Measurements from ENCODE around the gene OR4S1. TPM values are rescaled to one million over a fixed set of nuclear protein-coding genes. Genes with fewer than 3 reads are reported as not detected.

OR4S1 gene, protein sequence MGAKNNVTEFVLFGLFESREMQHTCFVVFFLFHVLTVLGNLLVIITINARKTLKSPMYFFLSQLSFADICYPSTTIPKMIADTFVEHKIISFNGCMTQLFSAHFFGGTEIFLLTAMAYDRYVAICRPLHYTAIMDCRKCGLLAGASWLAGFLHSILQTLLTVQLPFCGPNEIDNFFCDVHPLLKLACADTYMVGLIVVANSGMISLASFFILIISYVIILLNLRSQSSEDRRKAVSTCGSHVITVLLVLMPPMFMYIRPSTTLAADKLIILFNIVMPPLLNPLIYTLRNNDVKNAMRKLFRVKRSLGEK
- total RNA-seq (2022; extraction: Qiagen RNA extraction; ENCODE audit: low read depth) = not detected in 5 replicates

DNA sequence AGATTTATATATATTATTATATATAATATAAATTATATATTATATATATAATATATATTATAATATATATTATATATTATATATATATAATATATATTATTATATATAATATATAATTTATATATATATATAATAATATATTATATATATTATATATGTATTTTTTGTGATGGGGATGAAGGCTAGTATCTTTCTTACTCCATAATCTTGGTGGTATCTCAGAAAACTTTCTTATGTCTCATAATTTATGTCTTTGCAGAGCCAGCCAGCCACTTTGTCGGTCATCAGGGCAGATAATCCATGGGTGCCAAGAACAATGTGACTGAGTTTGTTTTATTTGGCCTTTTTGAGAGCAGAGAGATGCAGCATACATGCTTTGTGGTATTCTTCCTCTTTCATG is at the start of gene OR4S1:
Gene OR4S1 (plus strand): TSS at position 301 of the 400 bp plus-strand sequence. CDS start 0 bp downstream, at position 301.

GRCh38 chr11:48263423-48263911 is 42.6 kb upstream of the OR4S1 start, which contains the start of gene OR4X1:
Gene OR4X1, plus strand, starts transcription at chr11:48263861. Its CDS starts 0 bp downstream, at chr11:48263861.

DNA sequence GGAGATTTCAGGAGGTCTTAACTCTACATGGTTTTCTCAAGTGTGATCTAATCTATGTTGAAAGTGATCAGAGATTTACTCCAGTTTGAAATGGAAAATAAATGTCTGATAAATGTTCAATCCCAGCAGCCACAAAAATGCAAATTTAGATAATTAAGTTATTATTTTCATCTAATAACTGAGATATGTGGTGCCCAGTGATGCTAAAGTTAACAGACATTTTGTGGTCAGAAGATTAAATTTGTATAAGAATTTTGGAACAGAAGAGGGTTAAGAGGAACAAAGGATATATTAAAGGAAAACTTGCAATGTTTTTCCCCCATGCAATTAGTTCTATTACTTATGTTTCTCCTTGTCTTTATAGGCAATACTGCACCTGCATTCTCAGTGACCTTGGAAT is 18.6 kb downstream of the OR4S1 start, which contains the start of gene OR4C3:
Gene OR4C3 (plus strand): TSS at position 301 of the 400 bp plus-strand sequence. CDS start 102 bp downstream, outside the sequence.

Other genes starting within 250 kb of the OR4S1 start
- gene OR4B1, start 89.4 kb upstream of the OR4S1 start, total RNA-seq (2022; extraction: Qiagen RNA extraction; ENCODE audit: low read depth) = not detected in 5 replicates
- not detected in 5 replicates for gene OR4X2, start 61.1 kb upstream of the OR4S1 start, total RNA-seq (2022; extraction: Qiagen RNA extraction; ENCODE audit: low read depth)
- gene OR4X1, start 42.4 kb upstream of the OR4S1 start, total RNA-seq (2022; extraction: Qiagen RNA extraction; ENCODE audit: low read depth) = not detected in 5 replicates
- not detected in 5 replicates for gene OR4C3, start 18.7 kb downstream of the OR4S1 start, total RNA-seq (2022; extraction: Qiagen RNA extraction; ENCODE audit: low read depth)
- not detected in 5 replicates for gene OR4C5, start 60.2 kb downstream of the OR4S1 start, total RNA-seq (2022; extraction: Qiagen RNA extraction; ENCODE audit: low read depth)
- gene OR4A47, start 182.6 kb downstream of the OR4S1 start, total RNA-seq (2022; extraction: Qiagen RNA extraction; ENCODE audit: low read depth) = not detected in 5 replicates